BJ (cell line): Measurements from ENCODE around the gene TEX29. TPM values are rescaled to one million over a fixed set of nuclear protein-coding genes. Genes with fewer than 3 reads are reported as not detected.

Source experiments
- CTCF ChIA-PET: fragments of 350-600 bp; formaldehyde crosslinking; extraction: SDS; loops from one replicate; lab custom pipeline; 2021; ENCODE audit warnings: antibody characterized with exemption, inconsistent platforms; lab: Yijun Ruan, JAX
- POLR2A ChIA-PET: fragments of 300-600 bp; sonication (Branson Sonifier 250); formaldehyde crosslinking; extraction: SDS; loops from one replicate; lab custom pipeline; 2021; ENCODE audit warnings: antibody characterized with exemption; lab: Charles Lee
- DNase-seq: peaks from one replicate; pipeline ENCODE4 v3.0.0-alpha.2; 2011; ENCODE audit warnings: low read depth
- H3K27me3 ChIP-seq: 2 replicates; pipeline ENCODE4 v1.6.0; 2011; ENCODE audit warnings: low read length; ENCODE audit not compliant: control insufficient read depth, insufficient read depth
- H3K36me3 ChIP-seq: 2 replicates; pipeline ENCODE4 v1.5.1; 2011; ENCODE audit warnings: low read length; ENCODE audit not compliant: control insufficient read depth, insufficient read depth
- H3K4me3 ChIP-seq: 2 replicates; pipeline ENCODE4 v1.5.1; 2011; ENCODE audit warnings: low read depth, mild to moderate bottlenecking, control low read depth, low read length
- polyA plus RNA-seq: library from polyadenylated mRNA; depleted of rRNA; stranded (reverse); fragments of >200 nt; gene quantifications from 2 replicates; pipeline ENCODE4 v1.2.3, GENCODE V29; 2011
- TF ChIP-seq, protein P1 (sequence below): IDR thresholded peaks from 2 replicates; pipeline ENCODE4 v1.5.1; 2011; ENCODE audit warnings: low read depth, mild to moderate bottlenecking, control low read depth, inconsistent platforms, low read length, moderate library complexity; ENCODE audit not compliant: insufficient read depth

TEX29 gene
- polyA plus RNA-seq, 1 experiment: 0.17 TPM

DNA sequence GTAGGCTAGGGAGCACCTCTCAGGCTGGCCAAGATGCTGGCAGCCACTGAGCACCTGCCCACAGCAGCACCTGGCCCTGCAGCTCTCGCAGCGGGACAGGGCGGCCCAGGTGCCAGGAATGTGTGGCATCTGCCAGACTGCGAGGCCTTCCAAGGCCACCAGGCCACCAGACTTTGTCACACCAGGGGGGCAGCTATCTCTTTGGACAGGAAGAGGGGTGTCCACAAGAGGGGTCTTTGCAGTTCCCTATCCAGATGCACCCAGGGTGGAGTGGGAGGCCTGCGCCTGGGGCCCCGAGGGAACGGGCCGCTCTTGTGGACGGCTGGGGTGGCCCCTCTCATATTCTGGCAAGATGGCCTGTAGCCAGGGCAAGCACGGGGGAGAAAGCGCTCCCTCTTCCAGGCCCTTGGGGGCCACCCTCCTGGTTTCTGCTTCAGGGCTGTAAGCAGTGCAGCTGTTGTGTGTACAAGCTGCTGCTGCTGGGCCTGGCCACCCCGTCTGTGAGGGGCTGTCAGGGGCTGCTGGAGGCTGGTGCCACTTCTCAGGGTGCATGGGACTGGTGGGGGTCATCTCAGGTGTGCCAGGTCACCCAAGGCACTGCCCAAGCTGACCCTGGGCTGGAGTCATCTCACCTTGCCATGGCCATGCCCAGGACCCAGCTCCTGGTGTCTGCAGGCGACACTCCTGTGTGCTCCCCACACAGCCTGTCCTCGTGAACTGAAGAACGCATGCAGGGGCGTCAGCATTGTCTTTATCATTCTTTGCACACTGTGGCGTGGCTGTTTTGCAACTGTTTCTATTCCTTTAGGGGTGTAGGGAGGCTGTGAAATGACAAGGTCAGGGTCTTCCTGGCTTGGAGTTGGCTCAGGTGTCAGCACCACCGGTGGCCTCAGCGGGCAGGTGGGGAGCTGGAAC, 1.8 kb downstream of the TEX29 start:
- TF ChIP-seq, protein P1, sequence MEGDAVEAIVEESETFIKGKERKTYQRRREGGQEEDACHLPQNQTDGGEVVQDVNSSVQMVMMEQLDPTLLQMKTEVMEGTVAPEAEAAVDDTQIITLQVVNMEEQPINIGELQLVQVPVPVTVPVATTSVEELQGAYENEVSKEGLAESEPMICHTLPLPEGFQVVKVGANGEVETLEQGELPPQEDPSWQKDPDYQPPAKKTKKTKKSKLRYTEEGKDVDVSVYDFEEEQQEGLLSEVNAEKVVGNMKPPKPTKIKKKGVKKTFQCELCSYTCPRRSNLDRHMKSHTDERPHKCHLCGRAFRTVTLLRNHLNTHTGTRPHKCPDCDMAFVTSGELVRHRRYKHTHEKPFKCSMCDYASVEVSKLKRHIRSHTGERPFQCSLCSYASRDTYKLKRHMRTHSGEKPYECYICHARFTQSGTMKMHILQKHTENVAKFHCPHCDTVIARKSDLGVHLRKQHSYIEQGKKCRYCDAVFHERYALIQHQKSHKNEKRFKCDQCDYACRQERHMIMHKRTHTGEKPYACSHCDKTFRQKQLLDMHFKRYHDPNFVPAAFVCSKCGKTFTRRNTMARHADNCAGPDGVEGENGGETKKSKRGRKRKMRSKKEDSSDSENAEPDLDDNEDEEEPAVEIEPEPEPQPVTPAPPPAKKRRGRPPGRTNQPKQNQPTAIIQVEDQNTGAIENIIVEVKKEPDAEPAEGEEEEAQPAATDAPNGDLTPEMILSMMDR: no peak
- H3K27me3 ChIP-seq: no peaks in the 10 kb centered on the region
- CTCF ChIA-PET: no interaction called here
- H3K4me3 ChIP-seq: no peak overlapping the region
- DNase-seq: no peak
- POLR2A ChIA-PET: no interaction called here
- no peaks in the 10 kb centered on the region; the same call in 1 of the 2 replicates for H3K36me3 ChIP-seq

DNA sequence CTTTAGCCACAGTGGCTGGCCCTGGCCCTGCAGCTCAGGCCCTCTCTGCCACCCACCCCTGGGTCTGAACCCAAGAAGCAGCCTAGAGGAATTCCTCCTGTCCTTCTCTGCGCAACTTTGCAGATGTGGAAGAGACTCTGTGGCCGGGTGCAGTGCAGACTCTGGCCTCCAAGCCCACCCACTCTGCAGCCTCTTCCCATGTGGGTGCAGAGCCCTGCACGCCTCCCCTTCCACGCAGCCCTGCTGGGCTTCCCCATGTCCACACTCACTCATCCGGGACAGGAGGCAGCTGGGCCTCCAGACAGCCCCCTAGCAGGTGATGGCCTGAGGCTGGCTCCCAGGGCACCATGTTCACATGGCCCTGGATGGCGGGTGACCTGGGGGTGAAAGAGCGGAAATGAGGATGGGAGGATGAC, 2.5 kb downstream of the TEX29 start:
- H3K27me3 ChIP-seq: no peaks in the 10 kb centered on the region
- ChIA-PET CTCF (no interaction called here), POLR2A (no interaction called here)
- DNase-seq: no peak
- no peaks in the 10 kb centered on the region for H3K36me3 ChIP-seq
- TF ChIP-seq, protein P1: no peak
- no peak overlapping the region for H3K4me3 ChIP-seq

DNA sequence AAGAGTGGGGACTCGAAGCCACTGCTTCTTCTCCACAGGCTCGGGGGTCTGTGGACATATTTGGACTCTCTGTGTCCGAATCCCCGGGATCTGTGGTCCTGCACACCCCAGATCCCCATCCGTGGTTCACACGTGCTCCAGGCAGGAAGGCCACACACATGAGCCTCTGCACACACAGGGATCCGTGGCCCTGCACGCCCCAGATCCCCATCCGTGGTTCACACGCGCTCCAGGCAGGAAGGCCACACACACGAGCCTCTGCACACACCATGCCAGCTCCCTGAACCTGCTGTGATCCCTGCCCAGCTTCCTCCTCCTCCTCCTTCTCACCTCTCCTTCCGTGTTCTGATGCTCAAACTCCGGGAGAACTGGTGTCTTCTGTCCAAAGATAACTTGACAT, 3.1 kb downstream of the TEX29 start:
- Histone ChIP-seq H3K27me3 (no peaks in the 10 kb centered on the region), H3K4me3 (no peak overlapping the region), H3K36me3 (no peaks in the 10 kb centered on the region)
- DNase-seq: no peak
- TF ChIP-seq, protein P1: no peak
- ChIA-PET POLR2A (no interaction called here), CTCF (no interaction called here)

DNA sequence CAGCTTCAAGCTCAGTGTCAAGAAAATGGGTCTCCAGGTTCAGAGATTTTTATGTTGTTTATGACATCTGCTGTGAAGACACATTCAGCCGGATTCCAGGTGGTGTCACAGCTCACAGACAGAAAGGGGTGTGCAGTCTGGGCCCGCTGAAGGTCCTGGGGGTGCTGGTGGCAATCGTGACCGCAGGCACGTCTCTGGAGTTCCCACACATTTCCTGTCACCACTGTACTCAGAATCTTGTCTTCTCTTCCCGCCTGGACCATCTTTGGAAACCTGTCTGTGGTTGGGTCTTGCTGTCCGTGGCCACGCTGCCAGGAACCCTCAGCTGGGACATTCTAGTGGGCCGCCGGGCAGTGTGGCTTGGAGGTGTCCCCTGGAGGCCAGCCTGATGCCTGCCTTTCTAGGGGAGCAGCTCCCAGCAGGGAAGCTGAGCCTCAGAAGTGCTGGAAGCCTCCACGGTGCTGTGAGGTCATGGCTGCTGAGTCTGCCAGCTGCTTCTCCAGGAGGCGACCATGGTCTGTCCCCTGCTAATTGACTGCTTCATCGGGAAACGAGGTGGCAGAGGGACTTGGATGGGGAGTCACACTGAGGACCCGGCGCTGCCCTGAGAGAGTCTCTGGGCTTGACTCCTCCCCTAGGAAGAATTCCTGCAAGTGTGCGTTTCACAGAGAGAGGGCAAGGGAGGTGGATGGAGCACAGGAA, 3.7 kb downstream of the TEX29 start:
- Histone ChIP-seq H3K36me3 (no peaks in the 10 kb centered on the region), H3K27me3 (no peaks in the 10 kb centered on the region), H3K4me3 (no peak overlapping the region)
- POLR2A ChIA-PET: no interaction called here
- no peak for DNase-seq
- CTCF ChIA-PET: interaction anchor here (0.6 kb wide), 1 partner anchor 97 kb away, joined by 3 read pairs; no protein-coding TSS in a partner anchor
- TF ChIP-seq, protein P1: no peak

DNA sequence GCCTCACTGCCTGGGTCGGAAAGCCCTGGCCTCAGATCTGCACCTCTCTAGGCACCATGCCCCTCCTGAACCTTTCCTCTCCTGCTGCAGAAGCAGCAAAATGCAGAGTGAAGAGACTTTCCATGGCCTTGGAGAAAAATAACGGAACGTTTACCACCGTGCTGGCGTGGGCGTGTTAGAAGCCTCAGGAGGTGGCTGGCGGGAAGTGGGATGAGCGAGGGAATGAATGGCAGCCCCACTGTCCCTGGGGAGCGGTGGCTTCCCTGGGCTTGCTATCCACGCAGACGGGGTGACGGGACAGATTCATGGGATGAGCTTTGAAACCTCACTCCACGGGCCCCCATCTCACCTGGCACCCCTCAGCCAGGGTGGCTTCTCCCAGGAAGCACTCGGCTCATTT, 4.3 kb downstream of the TEX29 start:
- no peaks in the 10 kb centered on the region for H3K36me3 ChIP-seq
- no peak for DNase-seq
- CTCF ChIA-PET: interaction anchor here (0.6 kb wide), 1 partner anchor 98 kb away, joined by 3 read pairs; no protein-coding TSS in a partner anchor
- no peaks in the 10 kb centered on the region for H3K27me3 ChIP-seq
- TF ChIP-seq, protein P1: no peak
- H3K4me3 ChIP-seq: no peak overlapping the region
- POLR2A ChIA-PET: no interaction called here
